Mesendoderm (in vitro differentiated cells): ENCODE data around the gene RALGAPA2.

ENCODE experiments used
- DNase-seq: peaks from one replicate; pipeline ENCODE4 v3.0.0; 2013
- H2AK5ac ChIP-seq: 2 replicates; pipeline ENCODE4 v1.6.1; 2013; ENCODE audit warnings: low read length, inconsistent platforms
- H2BK120ac ChIP-seq: 2 replicates; pipeline ENCODE4 v1.6.1; 2013; ENCODE audit warnings: low read depth, mild to moderate bottlenecking, low read length, moderate library complexity, mixed read lengths
- H2BK15ac ChIP-seq: replicated peaks from 2 replicates; pipeline ENCODE4 v1.6.1; 2013; ENCODE audit warnings: low read depth, mild to moderate bottlenecking, moderate library complexity
- H2BK5ac ChIP-seq: 2 replicates; pipeline ENCODE4 v1.6.1; 2013; ENCODE audit warnings: low read length, inconsistent platforms
- H3K18ac ChIP-seq: 2 replicates; pipeline ENCODE4 v1.6.1; 2013; ENCODE audit warnings: mild to moderate bottlenecking, low read length, mixed read lengths
- H3K23ac ChIP-seq: one replicate; pipeline ENCODE4 v1.6.1; 2013; ENCODE audit warnings: low read length
- H3K27ac ChIP-seq: 2 replicates; pipeline ENCODE4 v1.5.1; 2013; ENCODE audit warnings: low read depth, mild to moderate bottlenecking, inconsistent platforms, low read length, moderate library complexity
- H3K27me3 ChIP-seq: 2 replicates; pipeline ENCODE4 v1.6.1; 2013; ENCODE audit warnings: low read length, control low read depth, mild to moderate bottlenecking, inconsistent platforms; ENCODE audit not compliant: insufficient read depth, poor library complexity
- H3K36me3 ChIP-seq: 2 replicates; pipeline ENCODE4 v1.6.1; 2013; ENCODE audit warnings: low read length, inconsistent platforms; ENCODE audit not compliant: control insufficient read depth, insufficient read depth
- H3K4ac ChIP-seq: one replicate; pipeline ENCODE4 v1.6.1; 2013; ENCODE audit warnings: low read depth, mild to moderate bottlenecking, low read length, moderate library complexity
- H3K4me1 ChIP-seq: 2 replicates; pipeline ENCODE4 v1.6.1; 2013; ENCODE audit warnings: low read depth, low read length, inconsistent platforms; ENCODE audit not compliant: control insufficient read depth
- H3K4me2 ChIP-seq: 2 replicates; pipeline ENCODE4 v1.6.1; 2013; ENCODE audit warnings: low read length
- H3K4me3 ChIP-seq: 2 replicates; pipeline ENCODE4 v1.5.1; 2013; ENCODE audit warnings: mild to moderate bottlenecking, low read length
- H3K56ac ChIP-seq: one replicate; pipeline ENCODE4 v1.6.1; 2013; ENCODE audit warnings: low read length
- H3K79me1 ChIP-seq: 2 replicates; pipeline ENCODE4 v1.6.1; 2013; ENCODE audit warnings: low read length, inconsistent platforms
- H3K79me2 ChIP-seq: 2 replicates; pipeline ENCODE4 v1.6.1; 2013; ENCODE audit warnings: mild to moderate bottlenecking, low read length; ENCODE audit not compliant: control insufficient read depth, insufficient read depth
- H3K9ac ChIP-seq: 2 replicates; pipeline ENCODE4 v1.6.1; 2013; ENCODE audit warnings: low read length, inconsistent platforms
- H4K5ac ChIP-seq: one replicate; pipeline ENCODE4 v1.6.1; 2013; ENCODE audit warnings: low read length
- H4K8ac ChIP-seq: one replicate; pipeline ENCODE4 v1.6.1; 2013; ENCODE audit warnings: low read depth, mild to moderate bottlenecking, control low read depth, low read length, moderate library complexity
- WGBS: extraction: QIAGEN DNeasy Blood & Tissue Kit; methylation state at CpG from one replicate; pipeline ENCODE4 v1.1.7; 2013; ENCODE audit warnings: low lambda C conversion rate, missing lambda C conversion rate; ENCODE audit not compliant: insufficient coverage; ENCODE audit errors: extremely low coverage; 5-methylcytosine and 5-hydroxymethylcytosine counted together

The RALGAPA2 gene

GRCh38 chr20:20491784-20492264, 220.6 kb downstream of the RALGAPA2 start:
- DNase-seq, result no peak
- no peaks in the 10 kb centered on the region for H3K79me2 ChIP-seq
- H3K27me3 ChIP-seq, result no peaks in the 10 kb centered on the region
- no CpG with 5 or more reads among the region's 5 CpGs for WGBS
- no peak overlapping the region for H4K5ac ChIP-seq
- no peak overlapping the region for H2BK5ac ChIP-seq
- no peak overlapping the region for H3K9ac ChIP-seq
- H2BK120ac ChIP-seq, result no peak overlapping the region
- no peak overlapping the region for H3K27ac ChIP-seq
- H3K4me3 ChIP-seq, result no peak overlapping the region
- H3K4ac ChIP-seq, result no peak overlapping the region
- no peak overlapping the region for H3K23ac ChIP-seq
- no peak overlapping the region for H3K4me2 ChIP-seq
- H2AK5ac ChIP-seq, result no peak overlapping the region
- H4K8ac ChIP-seq, result no peak overlapping the region
- H2BK15ac ChIP-seq, result no peak overlapping the region
- H3K36me3 ChIP-seq, result no peaks in the 10 kb centered on the region
- no peaks in the 10 kb centered on the region for H3K79me1 ChIP-seq
- peaks cover 3% of the 10 kb centered on the region for H3K4me1 ChIP-seq
- no peak overlapping the region for H3K56ac ChIP-seq
- H3K18ac ChIP-seq, result no peak overlapping the region

GRCh38 chr20:20491110-20491783, 221.2 kb downstream of the RALGAPA2 start:
- Histone ChIP-seq H3K56ac (no peak overlapping the region), H3K4ac (no peak overlapping the region), H3K27me3 (no peaks in the 10 kb centered on the region), H3K4me1 (peaks cover 3% of the 10 kb centered on the region), H3K23ac (no peak overlapping the region), H3K18ac (no peak overlapping the region), H2AK5ac (no peak overlapping the region), H3K27ac (no peak overlapping the region), H4K8ac (no peak overlapping the region), H2BK120ac (no peak overlapping the region), H3K4me3 (no peak overlapping the region), H2BK5ac (no peak overlapping the region), H3K79me1 (no peaks in the 10 kb centered on the region), H3K36me3 (no peaks in the 10 kb centered on the region), H3K4me2 (no peak overlapping the region), H2BK15ac (no peak overlapping the region), H3K79me2 (no peaks in the 10 kb centered on the region), H4K5ac (no peak overlapping the region), H3K9ac (no peak overlapping the region)
- no CpG with 5 or more reads among the region's 5 CpGs for WGBS
- no peak for DNase-seq

- peaks cover 3% of the 10 kb centered on the region for H3K4me1 ChIP-seq
- no peak overlapping the region for H3K18ac ChIP-seq
- WGBS, result no CpG with 5 or more reads among the region's 3 CpGs
These were observed 221.8 kb downstream of the RALGAPA2 start for GRCh38 chr20:20490673-20491072.

GRCh38 chr20:20489648-20490341, 222.6 kb downstream of the RALGAPA2 start:
- no CpG with 5 or more reads among the region's 6 CpGs for WGBS

More at GRCh38 chr20:20490673-20491072, 221.8 kb downstream of the RALGAPA2 start:
- no peak overlapping the region for H3K23ac ChIP-seq
- no peak overlapping the region for H2BK15ac ChIP-seq
- H3K27ac ChIP-seq, result no peak overlapping the region
- H3K4me3 ChIP-seq, result no peak overlapping the region
- DNase-seq, result no peak
- no peak overlapping the region for H3K4me2 ChIP-seq
- H2BK120ac ChIP-seq, result no peak overlapping the region
- H4K8ac ChIP-seq, result no peak overlapping the region
- H3K79me1 ChIP-seq, result no peaks in the 10 kb centered on the region
- H2AK5ac ChIP-seq, result no peak overlapping the region
- H3K56ac ChIP-seq, result no peak overlapping the region
- H3K4ac ChIP-seq, result no peak overlapping the region
- no peak overlapping the region for H3K9ac ChIP-seq
- H3K79me2 ChIP-seq, result no peaks in the 10 kb centered on the region
- H4K5ac ChIP-seq, result no peak overlapping the region
- no peak overlapping the region for H2BK5ac ChIP-seq
- H3K27me3 ChIP-seq, result no peaks in the 10 kb centered on the region
- no peaks in the 10 kb centered on the region for H3K36me3 ChIP-seq

GRCh38 chr20:20489054-20489453, 223.4 kb downstream of the RALGAPA2 start:
- no peak overlapping the region for H2BK15ac ChIP-seq
- H3K4ac ChIP-seq, result no peak overlapping the region
- H3K27ac ChIP-seq, result no peak overlapping the region
- H3K4me1 ChIP-seq, result peaks cover 3% of the 10 kb centered on the region
- no CpG with 5 or more reads among the region's 5 CpGs for WGBS
- H4K5ac ChIP-seq, result no peak overlapping the region
- no peaks in the 10 kb centered on the region for H3K36me3 ChIP-seq
- no peak overlapping the region for H3K23ac ChIP-seq
- no peak overlapping the region for H3K4me3 ChIP-seq
- DNase-seq, result no peak
- no peak overlapping the region for H2BK120ac ChIP-seq
- no peak overlapping the region for H2AK5ac ChIP-seq
- H3K79me1 ChIP-seq, result no peaks in the 10 kb centered on the region
- no peak overlapping the region for H3K9ac ChIP-seq
- no peak overlapping the region for H3K18ac ChIP-seq
- H3K56ac ChIP-seq, result no peak overlapping the region
- no peaks in the 10 kb centered on the region for H3K27me3 ChIP-seq
- no peak overlapping the region for H3K4me2 ChIP-seq
- no peaks in the 10 kb centered on the region for H3K79me2 ChIP-seq
- H4K8ac ChIP-seq, result no peak overlapping the region
- H2BK5ac ChIP-seq, result peak overlapping the region; percentile 13

More at GRCh38 chr20:20489648-20490341, 222.6 kb downstream of the RALGAPA2 start:
- no peak overlapping the region for H3K27ac ChIP-seq
- no peak overlapping the region for H3K4me2 ChIP-seq
- H2AK5ac ChIP-seq, result no peak overlapping the region
- peak; percentile 52 for DNase-seq
- no peak overlapping the region for H4K8ac ChIP-seq
- no peaks in the 10 kb centered on the region for H3K36me3 ChIP-seq
- H3K4ac ChIP-seq, result no peak overlapping the region
- H3K79me1 ChIP-seq, result no peaks in the 10 kb centered on the region
- H3K27me3 ChIP-seq, result no peaks in the 10 kb centered on the region
- H3K79me2 ChIP-seq, result no peaks in the 10 kb centered on the region
- no peak overlapping the region for H3K56ac ChIP-seq
- H3K18ac ChIP-seq, result no peak overlapping the region
- no peak overlapping the region for H4K5ac ChIP-seq
- H3K9ac ChIP-seq, result no peak overlapping the region
- no peak overlapping the region for H3K4me3 ChIP-seq
- no peak overlapping the region for H2BK5ac ChIP-seq
- peaks cover 3% of the 10 kb centered on the region for H3K4me1 ChIP-seq
- H2BK120ac ChIP-seq, result no peak overlapping the region
- H2BK15ac ChIP-seq, result no peak overlapping the region
- H3K23ac ChIP-seq, result no peak overlapping the region
